ENCODE data around the gene THBD.

GRCh38 chr20:23003077-23003635 is 46.3 kb downstream of the THBD start:
- TF ChIP-seq CTCF (IDR thresholded peaks at IDR 0.05) (no peak), POLR2A (IDR thresholded peaks at IDR 0.05) (no peak)
